Left ventricle myocardium inferior (tissue), 1 donor: ENCODE results near the gene PARVB. TPM values are rescaled to one million over a fixed set of nuclear protein-coding genes. Genes with fewer than 3 reads are reported as not detected.

Experiments used
- DNase-seq: peaks from one replicate; pipeline ENCODE4 v3.0.0-alpha.2; 2020
- H3K27ac ChIP-seq: fragments of 200-600 bp; replicated peaks from 2 replicates; pipeline ENCODE4 v1.8.0; 2021
- H3K27me3 ChIP-seq: fragments of 200-600 bp; 2 replicates; pipeline ENCODE4 v1.8.0; 2021; ENCODE audit warnings: low read depth
- H3K36me3 ChIP-seq: fragments of 200-600 bp; 2 replicates; pipeline ENCODE4 v1.8.0; 2021
- H3K4me1 ChIP-seq: fragments of 200-600 bp; 2 replicates; pipeline ENCODE4 v1.8.0; 2021
- H3K4me3 ChIP-seq: fragments of 200-600 bp; 2 replicates; pipeline ENCODE4 v1.8.0; 2021; ENCODE audit warnings: mild to moderate bottlenecking, moderate library complexity
- H3K9me3 ChIP-seq: fragments of 200-600 bp; replicated peaks from 2 replicates; pipeline ENCODE4 v1.8.0; 2021
- CTCF ChIP-seq: fragments of 200-600 bp; IDR thresholded peaks from 2 replicates; pipeline ENCODE4 v1.8.0; 2021; ENCODE audit warnings: antibody characterized with exemption, mild to moderate bottlenecking, borderline replicate concordance
- intact Hi-C: fragments of 100-400 bp; cut with micrococcal nuclease; formaldehyde crosslinking; loops from one replicate; pipeline ENCODE4 v1.11.0; 2022
- total RNA-seq: library from RNA; stranded (reverse); fragmentation: NEBNext Ultra II Directional; extraction: Animal tissue kit (Norgen Biotek cat#: 25700); gene quantifications from one replicate; pipeline ENCODE4 v1.2.1, GENCODE V29; 2021
- donor health status: DM: no; HTN: yes; CAD: no; lungs with severe emphysema.

The PARVB gene
- total RNA-seq, 1 donor from 2014 or later, result 155 TPM

- no peak overlapping the region for H3K27ac ChIP-seq
- intact Hi-C loops, result no loop called here
- DNase-seq, result no peak
These were observed 73.3 kb downstream of the PARVB start for GRCh38 chr22:44097263-44098020.

GRCh38 chr22:44098021-44098739, 74.1 kb downstream of the PARVB start:
- Histone ChIP-seq H3K36me3 (peaks cover 64% of the 10 kb centered on the region), H3K9me3 (no peaks in the 10 kb centered on the region), H3K27me3 (no peaks in the 10 kb centered on the region), H3K4me3 (no peak overlapping the region), H3K27ac (no peak overlapping the region), H3K4me1 (no peaks in the 10 kb centered on the region)
- intact Hi-C loops, result no loop called here
- no peak for DNase-seq
- TF ChIP-seq CTCF, result no peak

More at GRCh38 chr22:44097263-44098020, 73.3 kb downstream of the PARVB start:
- Histone ChIP-seq H3K36me3 (peaks cover 56% of the 10 kb centered on the region), H3K4me1 (no peaks in the 10 kb centered on the region), H3K27me3 (no peaks in the 10 kb centered on the region), H3K4me3 (no peak overlapping the region), H3K9me3 (no peaks in the 10 kb centered on the region)
- no peak for TF ChIP-seq CTCF

GRCh38 chr22:44098966-44099530, 74.9 kb downstream of the PARVB start:
- Histone ChIP-seq H3K9me3 (no peaks in the 10 kb centered on the region), H3K4me1 (no peaks in the 10 kb centered on the region), H3K36me3 (peaks cover 70% of the 10 kb centered on the region), H3K4me3 (no peak overlapping the region), H3K27ac (no peak overlapping the region), H3K27me3 (no peaks in the 10 kb centered on the region)
- intact Hi-C loops, result no loop called here
- no peak for DNase-seq
- TF ChIP-seq CTCF, result no peak

- Histone ChIP-seq H3K4me3 (no peak overlapping the region), H3K9me3 (no peaks in the 10 kb centered on the region), H3K27me3 (no peaks in the 10 kb centered on the region), H3K36me3 (peaks cover 70% of the 10 kb centered on the region), H3K27ac (no peak overlapping the region), H3K4me1 (no peaks in the 10 kb centered on the region)
- no peak for DNase-seq
- intact Hi-C loops, result no loop called here
- no peak for TF ChIP-seq CTCF
These were observed 75.6 kb downstream of the PARVB start for GRCh38 chr22:44099696-44100095.

- Histone ChIP-seq H3K27me3 (no peaks in the 10 kb centered on the region), H3K4me1 (no peaks in the 10 kb centered on the region), H3K4me3 (no peak overlapping the region), H3K36me3 (peaks cover 72% of the 10 kb centered on the region), H3K9me3 (no peaks in the 10 kb centered on the region), H3K27ac (no peak overlapping the region)
- TF ChIP-seq CTCF, result no peak
- intact Hi-C loops, result no loop called here
- no peak for DNase-seq
These were observed 76.3 kb downstream of the PARVB start for GRCh38 chr22:44100411-44100810.
